Right lobe of liver (tissue), 6 donors: ENCODE results near the gene ADAM10. TPM values are rescaled to one million over a fixed set of nuclear protein-coding genes. Genes with fewer than 3 reads are reported as not detected.
A peak's percentile ranks its signal among the peaks of the same experiment; 100 is the strongest.

ENCODE experiments used
- ATAC-seq, 4 donors: fragments of 200-7000 bp; cut with Tn5 transposase; one replicate each; pipeline ENCODE4 v1.9.1; 2020; ENCODE audit warnings: mild to moderate bottlenecking in 4 of 4, moderate library complexity in 4 of 4
- DNase-seq, 3 donors: peaks; one replicate each; pipeline ENCODE4 v3.0.0-alpha.2; 2020
- H3K27ac ChIP-seq, 3 donors: fragments of 200-600 bp; one replicate each; pipeline ENCODE4 v1.8.0; 2022
- H3K27me3 ChIP-seq, 2 donors: fragments of 200-600 bp; one replicate each; pipeline ENCODE4 v1.8.0; 2022
- H3K36me3 ChIP-seq, 4 donors: fragments of 200-600 bp; sonication (generic) in 1 of 4; one replicate each; pipeline versions ENCODE4 v1.5.1 to v1.8.0; 2017 to 2022; ENCODE audit warnings: control low read depth in 1 of 4
- H3K4me1 ChIP-seq, 4 donors: fragments of 200-600 bp; sonication (generic) in 1 of 4; one replicate each; pipeline versions ENCODE4 v1.5.1 to v1.8.0; 2017 to 2022; ENCODE audit warnings: control low read depth in 1 of 4
- H3K4me3 ChIP-seq, 3 donors: fragments of 200-600 bp; one replicate each; pipeline ENCODE4 v1.8.0; 2022
- H3K9me3 ChIP-seq, 4 donors: fragments of 200-600 bp; sonication (generic) in 1 of 4; one replicate each; pipeline versions ENCODE4 v1.5.1 to v1.8.0; 2017 to 2022; ENCODE audit warnings: control low read depth in 1 of 4
- CTCF ChIP-seq, 4 donors: fragments of 200-600 bp in 3 of 4; fragments of 450-650 bp in 1 of 4; IDR thresholded peaks; one replicate each; pipeline versions ENCODE4 v1.5.1 to v1.8.0; 2016 to 2022; ENCODE audit warnings: antibody characterized with exemption in 4 of 4, mild to moderate bottlenecking in 2 of 4
- POLR2A ChIP-seq: fragments of 450-650 bp; IDR thresholded peaks from one replicate; pipeline ENCODE4 v1.6.1; 2017; ENCODE audit warnings: antibody characterized with exemption, mild to moderate bottlenecking
- WGBS: methylation state at CpG from one replicate; pipeline ENCODE4 v1.1.6; 2018; ENCODE audit warnings: low coverage, low lambda C conversion rate; ENCODE audit not compliant: insufficient coverage; ENCODE audit errors: missing lambda C conversion rate; 5-methylcytosine and 5-hydroxymethylcytosine counted together
- intact Hi-C, 2 donors: fragments of 100-400 bp; cut with DNase I; formaldehyde crosslinking; loops; one replicate each; pipeline versions ENCODE4 v1.11.2 to v1.14.1; 2022
- total RNA-seq, 6 experiments: library from RNA; depleted of rRNA in 2 of 6; stranded (reverse); fragments of >200 nt in 2 of 6; fragmentation: NEBNext Ultra II Directional in 3 of 6; extraction: Animal tissue kit (Norgen Biotek cat#: 25700) in 3 of 6; gene quantifications; one replicate each; pipeline versions ENCODE4 v1.1.0 to v1.2.4, GENCODE V29; 2016 to 2023
- donor health status: DM: no; HTN: yes; CAD: no.
- donor health status: DM: no; HTN: no; CAD: no.
- donor health status: DM: no; HTN: no; CAD: no.
- donor health status: DM: no; HTN: yes; CAD: no.
- donor health status: DM: no; HTN: yes; CAD: no.

ADAM10 gene
- total RNA-seq, 6 experiments from 2014 or later, result 24.1 to 78.1 (median 43.3) TPM

- H3K36me3 ChIP-seq, result no peaks in the 10 kb centered on the region
- TF ChIP-seq CTCF (IDR thresholded peaks at IDR 0.05), result no peak
- TF ChIP-seq POLR2A, result no peak
- peaks cover 0 to 9% (median 0%) of the 10 kb centered on the region in 4 donors for H3K4me1 ChIP-seq
- ATAC-seq (no peak), DNase-seq (no peak)
- no peak overlapping the region for H3K27ac ChIP-seq
- WGBS, result 92% methylated on average over 2 of the region's 8 CpGs
- H3K9me3 ChIP-seq, result no peaks in the 10 kb centered on the region
- intact Hi-C loops, result no loop called here
- H3K27me3 ChIP-seq, result no peaks in the 10 kb centered on the region
- H3K4me3 ChIP-seq, result no peak overlapping the region
These were observed 63.2 kb downstream of the ADAM10 start for GRCh38 chr15:58686286-58686685.

DNA sequence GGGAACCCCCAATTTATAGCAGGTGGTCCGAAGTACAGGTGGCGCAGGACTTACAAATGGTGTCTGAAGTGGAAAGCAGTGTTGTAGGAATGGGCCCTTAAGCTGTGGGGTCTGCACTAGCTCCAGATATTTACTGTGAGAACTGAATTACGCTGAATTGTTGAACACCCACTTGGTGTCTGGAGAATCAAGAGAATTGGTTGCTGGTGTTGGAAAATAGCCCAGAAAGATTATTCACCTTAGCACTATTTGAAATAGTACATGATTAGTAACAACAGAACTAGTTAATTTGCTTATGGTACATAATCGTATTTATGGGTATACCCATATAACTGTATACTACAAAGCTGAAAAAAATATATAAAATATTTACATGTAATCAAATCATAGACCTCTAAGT is 64.8 kb downstream of the ADAM10 start:
- DNase-seq, result no peak
- Histone ChIP-seq H3K27ac (no peak overlapping the region), H3K27me3 (no peaks in the 10 kb centered on the region), H3K4me3 (no peak overlapping the region), H3K4me1 (peaks cover 0 to 9% (median 0%) of the 10 kb centered on the region in 4 donors), H3K9me3 (no peaks in the 10 kb centered on the region), H3K36me3 (no peaks in the 10 kb centered on the region)
- peak in 1 of 4 donors; percentile 35 for ATAC-seq
- WGBS, result 89% methylated on average over 3 of the region's 4 CpGs
- TF ChIP-seq POLR2A, result no peak
- intact Hi-C loops, result no loop called here

DNA sequence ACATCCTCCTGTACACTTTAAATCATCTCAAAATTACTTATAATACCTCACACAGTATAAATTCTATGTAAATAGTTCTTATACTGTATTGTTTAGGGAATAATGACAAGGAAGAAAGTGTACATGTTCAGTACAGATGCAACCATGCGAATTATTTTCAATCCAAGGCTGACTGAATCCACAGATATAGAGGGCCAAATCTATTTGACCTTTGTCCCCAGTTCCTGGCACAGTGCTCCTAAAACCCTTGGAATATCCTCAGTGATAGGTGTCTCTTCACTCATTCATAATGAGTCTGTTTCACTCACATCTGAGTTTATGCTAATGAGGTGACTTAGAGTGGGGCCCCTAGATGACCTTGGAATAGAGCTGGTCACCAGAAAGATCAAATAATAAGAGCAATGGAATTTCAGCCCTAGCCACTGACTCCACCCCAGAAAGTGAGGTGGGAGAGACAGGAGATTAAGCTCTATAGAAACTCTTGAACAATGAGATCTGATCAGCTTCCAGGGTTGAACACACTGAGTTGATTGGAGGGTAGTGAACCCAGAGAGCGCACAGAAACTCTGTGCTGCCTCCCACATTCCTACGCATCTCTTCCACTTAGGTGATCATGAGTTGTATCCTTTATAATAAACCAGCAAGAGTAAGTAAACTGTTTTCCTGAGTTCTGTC is 65.3 kb downstream of the ADAM10 start:
- H3K27me3 ChIP-seq, result no peaks in the 10 kb centered on the region
- no peak overlapping the region for H3K4me3 ChIP-seq
- 66% methylated on average over 2 of the region's 3 CpGs for WGBS
- TF ChIP-seq CTCF (IDR thresholded peaks at IDR 0.05) (no peak), POLR2A (no peak)
- H3K27ac ChIP-seq, result no peak overlapping the region
- H3K36me3 ChIP-seq, result peaks cover 0 to 5% (median 0%) of the 10 kb centered on the region in 4 donors
- peak; percentile 71 to 82 (median 79) for ATAC-seq
- DNase-seq, result no peak
- H3K9me3 ChIP-seq, result no peaks in the 10 kb centered on the region
- intact Hi-C loops, result no loop called here
- H3K4me1 ChIP-seq, result peaks cover 0 to 9% (median 0%) of the 10 kb centered on the region in 4 donors

DNA sequence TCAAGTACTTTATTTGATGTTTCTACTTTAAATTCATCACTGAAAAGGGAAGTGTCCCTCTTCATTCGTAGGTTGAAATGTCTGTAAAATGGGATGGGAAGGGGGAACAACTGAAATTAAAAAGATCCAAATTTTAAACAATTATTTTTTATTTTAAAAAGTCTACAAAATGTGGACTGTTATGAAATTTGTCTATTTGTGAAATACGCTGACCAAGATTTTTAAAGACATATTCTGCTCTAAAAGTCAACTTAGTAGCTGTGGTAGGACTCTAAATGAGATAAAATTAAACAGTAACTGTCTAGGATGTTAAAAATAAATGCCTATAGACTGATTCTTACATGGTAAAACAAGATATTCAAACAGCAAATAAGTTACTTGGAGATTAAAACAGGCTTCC is 67.3 kb downstream of the ADAM10 start:
- ATAC-seq, result no peak
- Histone ChIP-seq H3K9me3 (no peaks in the 10 kb centered on the region), H3K4me1 (peaks cover 0 to 9% (median 0%) of the 10 kb centered on the region in 4 donors), H3K27ac (no peak overlapping the region), H3K27me3 (no peaks in the 10 kb centered on the region), H3K4me3 (no peak overlapping the region), H3K36me3 (peaks cover 0 to 6% (median 0%) of the 10 kb centered on the region in 4 donors)
- intact Hi-C loops, result no loop called here
- TF ChIP-seq CTCF (IDR thresholded peaks at IDR 0.05) (no peak), POLR2A (no peak)
- no peak for DNase-seq
- WGBS, result 78% methylated on average over 2 of the region's 2 CpGs

DNA sequence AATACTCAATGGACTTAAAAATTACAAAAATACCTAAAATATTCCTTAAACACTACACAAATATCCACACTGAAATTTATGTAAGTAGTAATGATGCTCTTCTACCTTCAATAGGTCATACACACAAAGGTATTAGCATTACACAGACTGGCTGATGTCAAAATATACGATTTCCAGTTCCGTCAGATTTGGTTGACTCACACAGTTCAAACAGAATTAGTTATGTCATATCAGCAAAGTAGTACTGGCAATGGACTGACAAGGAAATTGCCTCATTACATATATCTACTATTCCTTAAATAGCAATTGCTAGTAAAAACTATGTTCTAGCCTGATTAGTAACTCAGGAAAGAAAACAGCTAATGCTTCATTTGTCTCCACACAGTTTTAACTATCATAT is 70.8 kb downstream of the ADAM10 start:
- no peaks in the 10 kb centered on the region for H3K27me3 ChIP-seq
- ATAC-seq (peak in 2 of 4 donors; percentile 38 to 65), DNase-seq (no peak)
- H3K4me1 ChIP-seq, result no peaks in the 10 kb centered on the region
- intact Hi-C loops, result no loop called here
- WGBS, result 57% methylated on average over 2 of the region's 2 CpGs
- no peak overlapping the region for H3K27ac ChIP-seq
- no peak overlapping the region for H3K4me3 ChIP-seq
- no peak for TF ChIP-seq CTCF (IDR thresholded peaks at IDR 0.05)
- H3K9me3 ChIP-seq, result no peaks in the 10 kb centered on the region
- H3K36me3 ChIP-seq, result peaks cover 0 to 10% (median 0%) of the 10 kb centered on the region in 4 donors
